Mesothelial cell of epicardium (in vitro differentiated cells): ENCODE results near the gene PXDC1. TPM values are rescaled to one million over a fixed set of nuclear protein-coding genes. Genes with fewer than 3 reads are reported as not detected.
"Not testable (repeated sequence)": the region's sequence is repeated elsewhere in the genome, so short reads cannot be mapped to it uniquely, and the experiment has no call there.

Experiments used
- DNase-seq, 2 experiments: peaks; one replicate each; pipeline ENCODE4 v3.0.0; 2021; ENCODE audit warnings: low spot score in 2 of 2; ENCODE audit not compliant: unreplicated experiment in 2 of 2
- H3K27ac Mint-ChIP-seq: 2 replicates; pipeline ENCODE4 v1.8.0; 2021; ENCODE audit warnings: mixed read lengths
- H3K27me3 Mint-ChIP-seq: 2 replicates; pipeline ENCODE4 v1.8.0; 2021; ENCODE audit warnings: low read depth, mixed read lengths
- H3K36me3 Mint-ChIP-seq: 2 replicates; pipeline ENCODE4 v1.8.0; 2021; ENCODE audit warnings: mixed read lengths
- H3K4me1 Mint-ChIP-seq: 2 replicates; pipeline ENCODE4 v1.8.0; 2021; ENCODE audit warnings: mixed read lengths
- H3K4me3 Mint-ChIP-seq: 2 replicates; pipeline ENCODE4 v1.8.0; 2021; ENCODE audit warnings: mild to moderate bottlenecking, moderate library complexity, mixed read lengths
- H3K9me3 Mint-ChIP-seq: 2 replicates; pipeline ENCODE4 v1.8.0; 2021; ENCODE audit warnings: mixed read lengths
- CTCF ChIP-seq: fragments of 200-600 bp; sonication (generic); IDR thresholded peaks from one replicate; pipeline ENCODE4 v1.5.0; 2021; ENCODE audit warnings: antibody characterized with exemption; ENCODE audit not compliant: unreplicated experiment
- total RNA-seq: library from RNA; stranded (reverse); gene quantifications from 3 replicates; pipeline ENCODE4 v1.2.1, GENCODE V29; 2021

Gene PXDC1
- total RNA-seq, 1 donor from 2014 or later, result 33.8 TPM

GRCh38 chr6:3762359-3762758, 10.8 kb upstream of the PXDC1 start:
- peaks cover 25% of the 10 kb centered on the region for H3K4me1 Mint-ChIP-seq
- no peak for TF ChIP-seq CTCF

GRCh38 chr6:3761989-3762270, 10.4 kb upstream of the PXDC1 start:
- H3K4me3 Mint-ChIP-seq, result no peak overlapping the region
- peaks cover 27% of the 10 kb centered on the region for H3K4me1 Mint-ChIP-seq

More at GRCh38 chr6:3762359-3762758, 10.8 kb upstream of the PXDC1 start:
- Mint-ChIP-seq H3K4me3 (no peak overlapping the region), H3K36me3 (no peaks in the 10 kb centered on the region), H3K27ac (no peak overlapping the region), H3K27me3 (no peaks in the 10 kb centered on the region), H3K9me3 (no peaks in the 10 kb centered on the region)
- DNase-seq, result no peak

GRCh38 chr6:3759646-3760232, 8.2 kb upstream of the PXDC1 start:
- no peak for TF ChIP-seq CTCF
- H3K27ac Mint-ChIP-seq, result peak overlapping the region; percentile 94
- H3K4me3 Mint-ChIP-seq, result no peak overlapping the region
- DNase-seq, result no peak
- H3K36me3 Mint-ChIP-seq, result no peaks in the 10 kb centered on the region
- H3K4me1 Mint-ChIP-seq, result peaks cover 29% of the 10 kb centered on the region
- H3K9me3 Mint-ChIP-seq, result no peaks in the 10 kb centered on the region
- H3K27me3 Mint-ChIP-seq, result no peaks in the 10 kb centered on the region

More at GRCh38 chr6:3761989-3762270, 10.4 kb upstream of the PXDC1 start:
- no peaks in the 10 kb centered on the region for H3K9me3 Mint-ChIP-seq
- no peaks in the 10 kb centered on the region for H3K36me3 Mint-ChIP-seq
- no peak overlapping the region for H3K27ac Mint-ChIP-seq
- no peak for TF ChIP-seq CTCF
- no peaks in the 10 kb centered on the region for H3K27me3 Mint-ChIP-seq
- no peak for DNase-seq

GRCh38 chr6:3758842-3759144, 7.3 kb upstream of the PXDC1 start:
- Mint-ChIP-seq H3K4me3 (no peak overlapping the region), H3K4me1 (peaks cover 29% of the 10 kb centered on the region), H3K9me3 (no peaks in the 10 kb centered on the region), H3K27me3 (no peaks in the 10 kb centered on the region), H3K27ac (peak overlapping the region; percentile 94), H3K36me3 (no peaks in the 10 kb centered on the region)
- DNase-seq, result no peak
- no peak for TF ChIP-seq CTCF

GRCh38 chr6:3757998-3758841, 6.7 kb upstream of the PXDC1 start:
- not testable (repeated sequence) for DNase-seq, H3K36me3 Mint-ChIP-seq, H3K9me3 Mint-ChIP-seq, H3K27me3 Mint-ChIP-seq, H3K4me3 Mint-ChIP-seq, H3K27ac Mint-ChIP-seq
- H3K4me1 Mint-ChIP-seq, result peaks cover 29% of the 10 kb centered on the region

GRCh38 chr6:3757241-3757641, 5.7 kb upstream of the PXDC1 start:
- no peaks in the 10 kb centered on the region for H3K27me3 Mint-ChIP-seq
- H3K36me3 Mint-ChIP-seq, result no peaks in the 10 kb centered on the region
- H3K27ac Mint-ChIP-seq, result no peak overlapping the region
- DNase-seq, result no peak
- TF ChIP-seq CTCF, result no peak
- H3K4me1 Mint-ChIP-seq, result peaks cover 37% of the 10 kb centered on the region
- H3K4me3 Mint-ChIP-seq, result no peak overlapping the region
- H3K9me3 Mint-ChIP-seq, result no peaks in the 10 kb centered on the region
